OCI-LY3 (cell line): Measurements from ENCODE around the gene NUBPL.

Experiments
- CTCF ChIP-seq: fragments of 200-600, 300-600 bp; sonication (generic); IDR thresholded peaks from 2 replicates; pipeline ENCODE4 v1.5.1; 2014; ENCODE audit warnings: antibody characterized with exemption, low read length, low read depth
- EZH2phosphoT487 ChIP-seq: fragments of 200-600 bp; shearing (Covaris generic); IDR thresholded peaks from 2 replicates; pipeline ENCODE4 v1.6.1; 2018; ENCODE audit warnings: antibody characterized with exemption, mixed run types, low read depth

GRCh38 chr14:31561155-31561846 is at the start of gene NUBPL:
- TF ChIP-seq CTCF, result no peak
- no peak for TF ChIP-seq EZH2phosphoT487
